ENCODE results near the gene IL17F.

Gene IL17F

DNA sequence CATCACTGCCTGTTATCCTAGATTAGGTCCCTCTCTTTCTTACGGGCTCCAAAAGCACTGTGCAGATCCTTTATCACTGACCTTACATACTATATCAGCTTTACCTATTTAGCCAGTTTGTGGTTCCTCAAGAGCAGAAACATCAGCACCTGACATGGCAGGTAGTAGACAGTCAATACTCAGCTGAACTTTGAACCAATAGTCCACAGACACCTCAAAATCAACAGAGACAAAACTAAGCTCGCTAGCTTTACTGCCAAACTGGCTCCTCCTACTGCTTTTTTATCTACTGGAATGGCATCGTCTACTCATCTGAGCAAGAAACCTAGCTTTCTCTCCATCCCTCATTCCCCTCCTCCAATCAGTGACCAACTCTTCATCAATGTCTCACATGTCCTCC lies 52.5 kb downstream of the IL17F start:
- no peaks in the 10 kb centered on the region for H3K27me3 ChIP-seq (ENCODE audit: insufficient read depth, insufficient read length)
- H3K9ac ChIP-seq (ENCODE audit: insufficient read length, low read depth): no peak overlapping the region
- H3K4me1 ChIP-seq (ENCODE audit: insufficient read depth, insufficient read length): no peaks in the 10 kb centered on the region
- TF ChIP-seq YY1 (IDR thresholded peaks at IDR 0.05; ENCODE audit: insufficient read depth, insufficient read length) (no peak), ZNF274 (IDR thresholded peaks at IDR 0.05; ENCODE audit: low read depth, low read length) (no peak), SUZ12 (IDR thresholded peaks at IDR 0.05; ENCODE audit: extremely low read depth, insufficient read depth, insufficient read length) (no peak)
- no peak for DNase-seq (ENCODE audit: low read depth, low spot score)
- H3K9me3 ChIP-seq (ENCODE audit: insufficient read depth, low read length): no peaks in the 10 kb centered on the region; the same call in none of the 2 replicates
- H3K36me3 ChIP-seq (ENCODE audit: insufficient read depth, insufficient read length, low read length): no peaks in the 10 kb centered on the region
- H3K4me3 ChIP-seq (ENCODE audit: insufficient read length, low read depth): no peak overlapping the region

GRCh38 chr6:52190409-52190808 lies 53.9 kb downstream of the IL17F start:
- no peaks in the 10 kb centered on the region for H3K36me3 ChIP-seq (ENCODE audit: insufficient read depth, insufficient read length, low read length)
- TF ChIP-seq YY1 (IDR thresholded peaks at IDR 0.05; ENCODE audit: insufficient read depth, insufficient read length): no peak
- TF ChIP-seq ZNF274 (IDR thresholded peaks at IDR 0.05; ENCODE audit: low read depth, low read length): no peak
- no peak for TF ChIP-seq SUZ12 (IDR thresholded peaks at IDR 0.05; ENCODE audit: extremely low read depth, insufficient read depth, insufficient read length)
- H3K4me1 ChIP-seq (ENCODE audit: insufficient read depth, insufficient read length): no peaks in the 10 kb centered on the region
- DNase-seq (ENCODE audit: low read depth, low spot score): no peak
- H3K4me3 ChIP-seq (ENCODE audit: insufficient read length, low read depth): no peak overlapping the region
- H3K9me3 ChIP-seq (ENCODE audit: insufficient read depth, low read length): no peaks in the 10 kb centered on the region; the same call in none of the 2 replicates
- H3K9ac ChIP-seq (ENCODE audit: insufficient read length, low read depth): no peak overlapping the region
- no peaks in the 10 kb centered on the region for H3K27me3 ChIP-seq (ENCODE audit: insufficient read depth, insufficient read length)

DNA sequence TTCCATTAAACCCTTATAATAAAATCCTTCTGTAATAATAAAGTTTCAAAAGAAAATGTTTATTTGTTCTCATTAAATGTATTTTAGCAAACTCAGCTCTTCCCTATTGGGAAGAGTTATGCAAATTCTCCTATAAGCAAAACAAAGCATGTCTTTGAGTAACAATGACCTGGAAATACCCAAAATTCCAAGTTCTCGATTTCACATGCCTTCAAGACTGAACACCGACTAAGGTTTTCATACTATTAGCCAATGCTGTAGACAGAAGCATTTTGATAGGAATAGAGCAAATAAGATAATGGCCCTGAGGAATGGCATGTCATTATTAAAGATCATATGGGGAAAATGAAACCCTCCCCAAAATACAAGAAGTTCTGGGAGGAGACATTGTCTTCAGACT lies 54.3 kb downstream of the IL17F start:
- Histone ChIP-seq H3K4me1 (ENCODE audit: insufficient read depth, insufficient read length) (no peaks in the 10 kb centered on the region), H3K4me3 (ENCODE audit: insufficient read length, low read depth) (no peak overlapping the region), H3K9ac (ENCODE audit: insufficient read length, low read depth) (no peak overlapping the region), H3K27me3 (ENCODE audit: insufficient read depth, insufficient read length) (no peaks in the 10 kb centered on the region), H3K9me3 (ENCODE audit: insufficient read depth, low read length) (no peaks in the 10 kb centered on the region; the same call in none of the 2 replicates), H3K36me3 (ENCODE audit: insufficient read depth, insufficient read length, low read length) (no peaks in the 10 kb centered on the region)
- peak; percentile 20 for DNase-seq (ENCODE audit: low read depth, low spot score)
- TF ChIP-seq ZNF274 (IDR thresholded peaks at IDR 0.05; ENCODE audit: low read depth, low read length): no peak
- TF ChIP-seq YY1 (IDR thresholded peaks at IDR 0.05; ENCODE audit: insufficient read depth, insufficient read length): no peak
- TF ChIP-seq SUZ12 (IDR thresholded peaks at IDR 0.05; ENCODE audit: extremely low read depth, insufficient read depth, insufficient read length): no peak

- H3K36me3 ChIP-seq (ENCODE audit: insufficient read depth, insufficient read length, low read length): no peaks in the 10 kb centered on the region
- peaks cover 2% of the 10 kb centered on the region for H3K4me1 ChIP-seq (ENCODE audit: insufficient read depth, insufficient read length)
- no peak overlapping the region for H3K4me3 ChIP-seq (ENCODE audit: insufficient read length, low read depth)
- TF ChIP-seq SUZ12 (IDR thresholded peaks at IDR 0.05; ENCODE audit: extremely low read depth, insufficient read depth, insufficient read length) (no peak), YY1 (IDR thresholded peaks at IDR 0.05; ENCODE audit: insufficient read depth, insufficient read length) (no peak), ZNF274 (IDR thresholded peaks at IDR 0.05; ENCODE audit: low read depth, low read length) (no peak)
- H3K27me3 ChIP-seq (ENCODE audit: insufficient read depth, insufficient read length): no peaks in the 10 kb centered on the region
- DNase-seq (ENCODE audit: low read depth, low spot score): no peak
- no peak overlapping the region for H3K9ac ChIP-seq (ENCODE audit: insufficient read length, low read depth)
- H3K9me3 ChIP-seq (ENCODE audit: insufficient read depth, low read length): peaks cover 5% of the 10 kb centered on the region
Observed at GRCh38 chr6:52187098-52187497, 57.2 kb downstream of the IL17F start.

Data from NT2/D1 (cell line).